Measurements from ENCODE around the gene AK9.
"Not testable (repeated sequence)": the region's sequence is repeated elsewhere in the genome, so short reads cannot be mapped to it uniquely, and the experiment has no call there.

Gene AK9

DNA sequence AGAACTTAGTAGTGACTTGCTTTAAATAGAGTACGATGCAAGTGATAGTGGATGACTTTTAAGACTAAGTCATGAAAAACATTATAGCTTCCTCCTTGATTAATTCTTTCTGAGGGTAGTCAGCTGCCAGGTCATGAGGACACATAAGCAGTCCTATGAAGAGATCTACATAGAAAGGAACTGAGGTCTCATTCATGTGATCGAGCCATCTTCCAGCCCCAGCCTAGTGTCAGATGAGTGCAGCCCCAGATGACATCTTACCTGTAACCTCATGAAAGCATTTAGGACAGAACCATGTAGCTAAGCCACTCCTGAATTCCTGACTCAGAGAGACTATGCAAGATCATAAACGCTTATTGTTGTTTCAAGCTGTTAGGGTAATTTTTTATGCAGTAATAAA is 67.7 kb downstream of the AK9 start:
- DNase-seq = no peak

DNA sequence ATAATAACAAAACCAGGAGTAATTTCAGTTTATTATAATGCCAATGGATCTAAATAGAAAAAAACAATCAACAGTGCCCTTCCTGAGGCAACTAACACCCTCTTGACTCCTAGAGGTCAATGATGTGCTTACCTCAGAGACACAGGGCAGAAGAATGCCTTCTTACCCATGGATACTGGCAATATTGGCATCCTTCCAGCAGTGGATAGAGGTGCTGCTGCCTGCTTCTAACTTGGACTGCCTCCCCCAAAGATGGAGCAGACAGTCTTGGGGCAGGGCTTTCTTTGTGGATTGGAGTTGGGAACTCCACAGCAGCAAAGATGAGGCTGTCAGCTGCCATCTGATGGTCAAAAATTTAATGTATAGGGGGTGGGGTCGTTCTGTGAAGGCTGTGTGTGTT is 78.7 kb downstream of the AK9 start:
- peak; percentile 6 to 15 for DNase-seq

DNA sequence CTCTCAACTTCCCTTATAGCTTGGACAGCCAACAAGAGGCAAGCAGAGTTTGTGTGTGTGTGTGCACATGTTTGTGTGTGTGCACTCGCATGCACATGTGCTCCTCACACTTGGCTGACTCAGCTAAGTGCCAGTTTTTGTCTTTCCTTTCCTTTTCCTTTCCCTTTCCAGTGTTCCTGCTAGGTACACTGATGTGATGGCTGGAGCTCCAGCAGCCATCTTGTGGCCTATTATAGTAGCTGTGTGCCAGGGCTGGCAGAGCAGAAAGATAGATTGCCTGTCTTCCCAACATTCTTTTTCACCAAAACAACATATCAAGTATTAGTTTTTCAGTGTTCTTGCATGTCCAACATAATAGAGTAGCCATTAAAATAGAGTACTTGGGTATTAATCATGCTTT is 79.5 kb downstream of the AK9 start:
- DNase-seq = no peak

DNA sequence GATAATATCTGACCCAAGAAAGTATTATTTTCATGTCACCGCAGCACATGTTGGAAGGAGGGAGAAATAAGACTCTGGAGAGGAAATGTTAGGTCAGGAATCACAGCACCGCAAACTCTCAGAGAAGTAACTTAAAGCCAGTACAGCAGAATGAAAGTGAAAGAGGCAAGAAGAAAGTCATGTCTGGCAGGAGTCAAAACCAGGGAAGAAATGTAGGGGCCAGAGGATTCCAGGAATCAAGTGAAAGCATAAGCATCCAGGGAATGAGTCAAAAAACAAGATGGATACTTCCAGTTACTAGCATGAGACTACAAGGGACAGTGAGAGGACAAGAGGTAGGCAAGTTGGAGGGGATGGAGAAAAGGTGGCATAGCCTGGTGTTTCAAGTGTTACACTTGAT is 80.4 kb downstream of the AK9 start:
- no peak for DNase-seq

DNA sequence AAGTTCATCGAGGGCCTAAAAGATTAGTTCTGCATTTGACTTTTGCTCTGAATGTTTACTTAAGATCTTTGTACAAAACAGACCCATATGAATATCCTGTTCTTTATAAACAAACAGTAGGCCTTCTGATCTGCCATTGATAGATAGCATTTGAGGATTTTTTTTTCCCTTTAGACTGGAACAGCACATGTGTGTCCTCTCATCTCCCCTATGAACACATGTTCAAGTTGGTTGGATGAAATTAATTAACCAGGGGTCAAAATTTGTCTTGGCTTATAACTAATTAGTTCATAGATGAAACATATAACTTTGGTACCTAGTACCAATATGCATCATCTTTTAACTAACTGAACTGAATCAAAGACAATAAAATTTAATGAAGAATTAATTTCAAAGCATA is 81.3 kb downstream of the AK9 start:
- no peak for DNase-seq

DNA sequence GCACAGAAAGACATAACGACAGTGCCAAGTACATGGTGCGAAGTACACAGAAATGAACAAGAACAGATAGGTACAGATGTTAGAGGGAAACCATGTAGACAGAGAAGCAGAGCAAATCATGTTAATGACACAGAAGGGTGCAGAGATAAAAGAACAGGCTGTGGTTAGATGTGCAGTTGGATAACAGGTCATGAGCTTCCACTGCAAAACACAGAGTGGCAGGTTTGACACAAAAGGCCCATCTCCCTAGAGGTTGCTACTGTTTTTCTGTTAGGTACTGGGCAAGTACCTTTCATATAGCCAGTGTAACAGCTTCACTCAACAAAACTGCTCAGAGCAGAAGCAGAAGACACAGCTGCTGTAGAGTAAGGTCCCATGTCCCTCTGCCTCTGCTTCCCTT is 84.6 kb downstream of the AK9 start:
- DNase-seq = no peak

DNA sequence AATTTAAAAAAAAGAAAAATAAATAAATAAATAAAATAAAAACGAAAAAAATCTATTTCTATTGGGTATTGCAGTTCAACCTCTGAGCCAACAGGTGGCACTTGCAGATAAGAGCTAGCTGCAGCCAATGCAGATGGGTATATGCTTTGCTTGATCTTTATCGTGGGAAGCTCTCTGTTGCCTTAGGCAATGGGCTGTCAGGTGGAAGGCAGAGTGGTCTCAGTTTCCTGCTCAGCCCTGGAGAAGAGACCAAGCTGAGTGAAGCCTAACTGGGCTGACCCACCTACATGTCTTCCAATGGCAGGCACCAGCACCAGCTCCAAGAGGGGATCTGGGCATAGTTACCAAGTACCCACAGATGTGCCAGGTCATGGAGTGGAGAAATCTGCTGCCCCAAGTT is 95.0 kb downstream of the AK9 start:
- DNase-seq = peak; percentile 7 to 26

DNA sequence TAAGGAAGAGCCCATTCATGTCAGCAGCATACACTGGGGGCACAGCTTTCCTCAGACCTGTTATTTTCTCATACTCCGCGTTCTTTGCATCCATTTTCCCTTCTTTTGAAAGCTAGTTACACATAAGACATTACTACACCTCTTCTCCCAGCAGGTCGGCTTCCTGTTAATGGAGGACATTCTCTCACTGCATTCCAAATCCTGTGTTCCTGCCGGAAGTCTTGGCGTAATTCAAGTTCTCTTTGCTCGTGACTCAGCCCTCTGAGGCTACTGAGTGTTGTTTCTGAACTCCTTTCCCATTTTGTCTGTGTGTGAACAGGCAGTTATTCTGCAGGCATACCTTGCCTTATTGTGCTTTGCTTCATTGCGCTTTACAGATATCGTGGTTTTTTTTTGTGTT is 110.5 kb downstream of the AK9 start:
- no peak for DNase-seq

DNA sequence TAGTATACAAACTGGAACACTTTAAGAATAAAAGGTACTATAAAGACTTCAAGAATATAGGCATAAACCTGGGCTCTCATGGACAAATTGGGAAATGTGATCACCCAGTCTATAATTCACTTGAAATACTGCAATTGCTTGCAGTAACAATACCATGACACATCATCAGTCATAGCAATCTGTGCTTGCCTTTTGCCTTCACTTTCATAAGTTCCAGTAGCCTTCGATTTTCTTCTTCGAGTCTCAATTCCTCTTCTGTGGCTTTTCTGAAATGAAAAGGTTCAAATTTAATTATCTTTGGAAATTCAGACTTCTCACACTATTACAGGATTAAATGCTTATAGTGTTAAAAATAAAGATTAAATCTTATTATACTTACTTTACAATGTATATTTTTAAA is 111.6 kb downstream of the AK9 start:
- DNase-seq = no peak

DNA sequence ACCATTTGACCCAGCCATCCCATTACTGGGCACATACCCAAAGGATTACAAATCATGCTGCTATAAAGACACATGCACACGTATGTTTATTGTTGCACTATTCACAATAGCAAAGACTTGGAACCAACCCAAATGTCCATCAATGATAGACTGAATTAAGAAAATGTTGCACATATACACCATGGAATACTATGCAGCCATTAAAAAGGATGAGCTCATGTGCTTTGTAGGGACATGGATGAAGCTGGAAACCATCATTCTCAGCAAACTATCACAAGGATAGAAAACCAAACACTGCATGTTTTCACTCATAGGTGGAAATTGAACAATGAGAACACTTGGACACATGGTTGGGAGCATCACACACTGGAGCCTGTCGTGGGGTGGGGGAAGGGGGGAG is 121.1 kb downstream of the AK9 start:
- DNase-seq = not testable (repeated sequence)

DNA sequence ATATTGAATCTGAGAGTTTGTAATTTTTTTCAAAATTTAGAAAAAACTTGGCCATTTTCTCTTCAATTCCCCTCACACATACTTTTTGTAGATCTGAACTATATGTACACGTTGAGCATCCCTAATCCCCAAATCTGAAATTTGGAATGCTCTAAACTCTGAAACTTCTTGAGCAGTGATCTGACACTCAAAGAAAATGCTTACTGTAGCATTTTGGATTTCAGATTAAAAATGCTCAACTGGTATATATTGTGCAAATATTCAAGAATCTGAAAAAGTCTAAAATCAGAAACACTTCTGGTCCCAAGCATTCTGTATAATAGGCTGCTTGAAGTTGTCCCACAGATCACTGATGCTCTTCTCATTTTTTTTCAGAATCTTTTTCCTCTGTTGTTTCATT is 129.2 kb downstream of the AK9 start:
- no peak for DNase-seq

DNA sequence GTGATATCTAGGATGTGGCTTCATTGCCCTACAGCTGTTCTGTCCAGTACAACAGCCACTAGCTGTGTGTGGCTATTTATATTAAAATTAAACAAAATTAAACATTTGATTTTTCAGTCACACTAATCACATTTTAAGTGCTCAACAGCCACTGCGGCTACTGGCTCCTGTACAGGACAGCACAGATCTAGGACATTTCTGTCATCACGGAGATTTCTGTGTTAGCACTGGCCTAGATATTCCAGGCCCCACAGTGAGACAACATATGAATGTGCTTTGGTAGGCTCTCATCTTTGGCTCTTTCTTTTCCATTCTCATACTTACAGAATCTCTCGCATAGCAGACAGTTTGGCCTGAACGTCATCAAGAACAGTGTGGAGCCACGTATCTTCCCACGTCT is 159.6 kb downstream of the AK9 start:
- no peak for DNase-seq

DNA sequence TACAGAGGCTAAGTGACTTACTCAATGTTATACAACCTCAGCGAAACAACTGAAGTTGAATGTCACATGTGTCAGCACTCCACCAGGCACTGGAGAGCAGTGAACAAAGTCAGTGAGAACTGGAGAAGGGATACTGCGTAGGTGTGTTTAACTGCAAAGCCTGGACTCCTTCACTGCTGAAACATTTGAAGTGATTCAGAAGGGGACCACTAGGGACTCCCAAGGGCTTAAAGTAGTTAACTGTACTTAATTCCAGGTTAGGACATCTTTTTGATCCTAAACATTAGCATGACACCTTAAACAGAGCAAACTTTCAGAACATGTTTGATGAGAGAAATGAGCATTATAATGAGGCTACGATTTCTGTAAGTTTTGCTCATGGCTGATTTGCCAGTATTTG is 163.0 kb downstream of the AK9 start:
- DNase-seq = peak; percentile 14 to 51

DNA sequence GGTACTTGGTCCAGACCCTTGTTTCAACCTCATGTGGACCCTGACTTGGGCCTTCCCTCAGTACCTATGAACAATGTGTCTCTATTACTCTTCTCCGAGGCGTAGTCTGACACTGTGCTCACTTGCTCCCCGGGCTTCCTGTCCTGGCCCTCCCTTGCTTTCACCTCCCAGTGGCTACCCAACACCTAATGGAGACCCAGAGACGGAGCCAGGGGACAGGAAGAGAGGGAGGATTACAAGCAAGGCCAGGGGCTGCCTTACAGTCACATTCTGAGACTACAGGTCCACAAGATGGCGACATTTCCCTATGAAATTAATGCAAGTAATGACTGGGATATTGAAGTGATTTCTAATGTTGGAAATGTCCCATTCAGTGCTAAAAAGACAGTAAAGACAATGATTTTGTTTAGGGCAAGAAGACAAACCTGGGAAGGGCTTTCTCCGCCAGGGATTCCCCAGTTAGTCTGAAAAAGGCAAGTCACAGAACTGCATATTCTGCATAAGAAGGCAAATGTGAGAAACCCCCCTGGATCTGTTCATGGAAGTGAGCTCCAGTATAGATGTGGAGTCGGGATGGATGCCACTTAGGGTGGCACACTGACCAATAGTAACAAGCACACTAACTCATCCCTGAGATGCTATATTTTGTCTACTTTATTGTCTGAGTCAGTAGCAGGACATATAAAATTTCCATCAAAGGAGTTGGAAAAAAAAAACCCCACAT is 163.9 kb downstream of the AK9 start:
- DNase-seq = peak; percentile 77 to 84

DNA sequence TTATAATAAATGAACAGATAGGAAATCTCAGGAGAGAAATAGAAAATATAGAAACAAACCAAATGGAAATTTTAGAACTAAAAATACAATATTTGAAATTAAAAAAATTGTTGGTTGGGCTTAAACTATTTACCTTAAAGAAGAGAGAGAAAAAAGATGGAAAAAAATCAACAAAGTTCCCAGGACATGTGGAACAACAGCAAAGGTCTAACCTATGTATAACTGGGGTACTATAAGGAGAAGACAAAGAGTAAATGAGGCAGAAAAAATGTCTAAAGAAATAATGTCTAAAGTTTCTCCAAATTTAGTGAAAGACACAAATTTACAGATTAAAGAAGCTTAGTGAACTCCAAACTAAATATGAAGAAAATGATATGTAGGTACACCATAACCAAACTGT is 166.9 kb downstream of the AK9 start:
- no peak for DNase-seq

DNA sequence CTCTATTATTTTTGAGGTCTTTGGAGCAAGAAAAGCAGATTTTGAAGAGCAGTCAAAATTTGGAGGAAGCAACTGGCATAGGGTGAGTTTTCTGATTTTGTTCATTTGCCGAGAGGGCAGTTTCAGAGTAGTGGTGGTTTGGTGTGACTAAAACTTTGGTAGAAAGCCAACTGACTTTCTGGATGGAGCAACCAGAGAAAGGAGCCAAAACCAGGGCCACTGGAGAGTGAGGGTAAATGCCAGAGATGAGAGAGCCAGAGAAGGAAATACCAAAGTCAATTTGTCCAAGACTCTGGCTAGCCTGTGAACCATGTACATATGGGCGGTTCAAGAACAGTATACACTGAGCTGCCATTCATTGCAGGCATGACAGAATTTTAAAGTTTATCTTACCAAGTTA is 167.5 kb downstream of the AK9 start:
- no peak for DNase-seq

DNA sequence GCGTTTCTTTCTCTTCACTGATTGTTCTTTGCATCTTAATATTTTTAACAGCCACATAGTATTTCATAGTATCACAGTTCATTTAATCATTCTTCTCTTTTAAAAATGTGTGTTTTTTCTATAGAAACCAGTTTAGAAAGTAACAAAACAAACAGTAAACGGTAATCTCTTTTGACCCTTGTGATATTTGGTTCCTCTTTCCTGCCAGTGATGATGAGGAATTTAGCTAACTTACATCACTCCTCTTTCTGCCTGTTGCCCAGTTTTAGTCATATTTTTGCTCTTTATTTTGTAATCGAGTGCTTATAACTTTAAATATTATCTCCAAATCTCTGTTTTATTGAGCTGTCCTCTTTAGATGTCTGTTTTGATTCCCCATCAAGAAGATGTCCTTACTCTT is 169.9 kb downstream of the AK9 start:
- no peak for DNase-seq

DNA sequence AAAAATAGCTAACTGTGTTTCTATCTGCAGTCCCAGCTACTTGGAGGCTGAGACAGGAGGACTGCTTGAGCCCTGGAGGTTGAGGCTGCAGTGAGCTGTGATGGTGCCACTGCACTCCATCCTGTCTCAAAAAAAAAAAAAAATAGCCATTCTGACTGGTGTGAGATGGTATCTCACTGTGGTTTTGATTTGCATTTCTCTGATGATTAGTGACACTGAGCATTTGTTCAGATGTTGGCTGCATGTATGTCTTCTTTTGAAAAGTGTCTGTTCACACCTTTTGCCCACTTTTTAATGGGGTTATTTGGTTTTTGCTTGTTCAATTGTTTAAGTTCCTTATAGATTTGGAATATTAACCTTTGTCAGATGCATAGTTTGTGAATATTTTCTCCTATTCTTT is 171.4 kb downstream of the AK9 start:
- not testable (repeated sequence) for DNase-seq

DNA sequence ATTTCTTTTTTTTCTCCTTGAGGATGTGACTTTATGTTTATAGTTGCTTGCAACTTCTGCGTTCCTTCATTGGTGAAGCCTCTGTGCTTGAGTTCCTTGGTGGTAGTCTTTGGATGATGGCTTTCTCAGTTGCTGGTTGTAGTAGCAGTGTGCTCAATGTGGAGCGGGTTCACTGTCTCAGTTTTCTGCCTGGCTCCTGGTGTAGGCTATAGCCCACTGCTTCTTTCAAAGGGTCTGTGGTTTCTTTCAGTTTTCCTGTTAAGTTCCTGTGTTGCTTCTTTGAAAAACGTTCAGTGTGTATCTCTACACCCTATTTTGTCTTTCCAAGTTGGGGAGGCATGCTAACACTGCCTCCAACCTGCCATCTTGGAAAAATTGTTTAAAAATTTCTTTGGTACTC is 174.1 kb downstream of the AK9 start:
- DNase-seq = no peak

DNA sequence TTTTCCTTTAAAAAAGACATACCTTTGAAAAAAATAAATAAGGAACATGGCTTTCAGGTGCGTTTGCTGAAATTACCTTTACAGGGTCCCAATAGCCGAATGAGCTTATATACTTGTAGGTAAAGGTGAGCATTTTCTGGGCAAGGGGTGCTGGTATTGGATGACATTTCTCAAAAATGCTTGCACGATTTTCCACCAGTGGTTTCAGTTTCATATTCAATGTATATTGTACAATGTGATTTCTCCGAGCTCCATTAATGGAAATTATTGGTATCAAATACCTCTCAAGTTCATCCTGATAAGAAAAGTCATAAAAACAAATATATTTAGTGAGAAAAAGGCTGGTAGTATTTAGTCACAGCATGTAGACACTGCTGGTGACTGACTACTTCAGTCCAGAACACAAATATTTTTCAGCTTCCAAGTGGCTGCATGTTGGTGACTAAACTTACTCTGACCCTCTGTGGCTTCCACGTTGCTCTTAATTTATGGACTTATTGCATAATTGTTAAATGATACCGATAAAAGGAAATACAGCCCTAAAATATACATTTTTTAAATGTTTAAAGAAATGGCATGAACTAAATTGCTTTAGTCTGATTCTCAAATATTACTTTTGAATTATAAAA is 175.1 kb downstream of the AK9 start:
- no peak for DNase-seq

DNA sequence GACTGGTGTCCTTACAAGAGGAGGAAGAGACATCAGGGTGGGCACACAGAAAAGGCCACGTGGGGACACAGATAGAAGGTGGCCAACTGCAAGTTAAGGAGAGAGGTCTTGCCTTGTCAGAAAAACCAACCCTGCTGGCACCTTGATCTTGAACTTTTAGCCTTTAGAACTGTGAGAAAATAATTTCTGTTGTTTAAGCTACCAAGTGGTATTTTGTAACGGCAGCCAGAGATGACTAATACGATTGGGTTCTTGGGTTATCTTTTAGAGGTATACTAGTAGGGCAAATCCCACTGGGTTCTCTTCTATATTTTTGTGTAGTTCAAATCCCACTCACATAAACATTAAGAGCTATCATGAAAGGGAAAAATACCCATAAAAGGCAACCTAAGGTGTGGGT is 176.1 kb downstream of the AK9 start:
- DNase-seq = no peak

DNA sequence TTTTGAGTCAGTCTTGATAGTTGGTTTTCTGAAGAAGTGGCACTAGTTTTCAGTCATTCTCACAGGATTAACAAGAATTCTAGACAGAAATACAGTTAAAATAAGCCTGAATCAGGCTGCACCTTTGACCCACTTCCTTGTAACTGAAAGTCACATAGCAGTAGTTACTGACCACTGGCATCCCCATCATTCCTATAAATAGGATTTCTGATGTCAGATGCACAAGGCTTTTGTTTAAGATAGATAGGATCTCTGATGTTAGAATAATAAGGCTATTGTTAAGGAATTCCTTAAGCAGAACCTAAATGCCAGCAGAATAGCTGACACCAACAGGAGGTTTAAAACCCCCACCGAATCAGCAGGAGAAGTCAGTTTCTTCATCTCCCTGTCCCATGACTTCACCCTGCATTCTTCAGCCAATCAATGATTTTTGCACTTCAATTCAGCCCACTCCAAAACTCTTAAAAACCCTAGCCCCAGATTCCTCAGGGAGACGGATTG is 177.4 kb downstream of the AK9 start:
- DNase-seq = no peak

DNA sequence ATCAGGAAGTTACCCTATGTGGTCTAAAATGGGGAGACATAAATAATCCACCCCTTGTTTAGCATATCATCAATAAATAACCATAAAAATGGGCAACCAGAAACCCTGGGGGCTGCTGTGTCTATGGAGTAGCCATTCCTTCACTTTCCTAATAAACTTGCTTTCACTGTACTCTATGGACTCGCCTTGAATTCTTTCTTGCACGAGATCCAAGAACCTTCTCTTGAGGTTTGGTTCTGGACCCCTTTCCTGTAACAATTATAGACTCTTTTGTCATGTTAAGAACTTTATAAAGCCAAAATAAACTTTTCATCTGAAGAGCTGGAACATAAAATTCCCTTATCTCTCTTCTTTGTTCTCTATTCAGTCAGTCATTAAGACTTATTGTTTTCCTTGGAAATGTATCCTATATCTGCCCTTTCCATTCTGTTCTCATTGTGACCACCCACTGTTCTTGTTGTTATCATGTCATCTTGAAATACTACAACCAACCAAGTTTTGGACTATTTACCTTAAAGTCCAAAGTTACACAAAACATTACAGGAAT is 178.7 kb downstream of the AK9 start:
- no peak for DNase-seq

DNA sequence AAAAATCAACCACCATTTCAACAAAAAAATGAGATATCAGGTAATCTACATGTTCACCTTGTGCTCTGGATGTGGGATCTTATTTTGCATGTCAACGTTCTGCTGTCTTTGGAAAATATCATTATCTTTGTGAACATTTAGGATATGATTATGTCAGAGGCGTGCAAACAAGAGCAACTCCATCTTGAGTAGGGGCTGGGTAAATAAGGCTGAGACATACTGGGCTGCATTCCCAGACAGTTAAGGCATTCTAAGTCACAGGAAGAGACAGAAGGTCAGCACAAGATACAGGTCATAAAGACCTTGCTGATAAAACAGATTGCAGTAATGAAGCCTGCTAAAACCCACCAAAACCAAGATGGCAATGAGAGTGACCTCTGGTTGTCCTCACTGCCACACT is 179.2 kb downstream of the AK9 start:
- no peak for DNase-seq

DNA sequence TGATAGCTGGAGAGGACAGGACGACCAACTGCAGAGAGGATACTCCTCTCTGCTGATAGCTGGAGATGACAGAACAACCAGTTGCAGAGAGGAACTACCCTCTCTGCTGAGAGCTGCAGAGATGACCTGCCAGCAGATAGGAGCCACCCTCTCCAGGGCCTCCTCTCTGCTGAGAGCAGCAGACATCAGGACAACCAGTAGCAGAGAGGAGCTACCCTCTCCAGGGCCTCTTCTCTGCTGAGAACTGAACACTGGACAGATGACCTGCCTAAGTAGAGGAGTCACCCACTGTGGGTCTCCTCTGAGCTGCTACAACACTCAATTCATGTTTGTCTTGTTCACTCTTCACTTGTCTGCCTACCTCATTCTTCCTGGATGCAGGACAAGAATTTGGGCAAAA is 180.6 kb downstream of the AK9 start:
- no peak for DNase-seq

All from SHP77 (cell line).